HEK293T (cell line): ENCODE results near the gene TAF3.

Experiments used
- CTCF ChIA-PET: fragments of 350-600 bp; formaldehyde crosslinking; extraction: SDS; loops from one replicate; lab custom pipeline; 2021; ENCODE audit warnings: antibody characterized with exemption, inconsistent platforms; lab: Yijun Ruan, JAX
- POLR2A ChIA-PET: fragments of 350-600 bp; formaldehyde crosslinking; extraction: SDS; loops from one replicate; lab custom pipeline; 2020; ENCODE audit warnings: antibody characterized with exemption, inconsistent platforms; lab: Yijun Ruan, JAX
- DNase-seq: peaks from one replicate; pipeline ENCODE4 v3.0.0; 2012; ENCODE audit warnings: mixed read lengths; ENCODE audit errors: extremely low spot score
- ARNT ChIP-seq: fragments of 450-650 bp; IDR thresholded peaks from 2 replicates; pipeline ENCODE4 v1.6.1; 2017; ENCODE audit warnings: mild to moderate bottlenecking
- BHLHE40 ChIP-seq: fragments of 450-650 bp; IDR thresholded peaks from 2 replicates; pipeline ENCODE4 v1.6.1; 2016; ENCODE audit warnings: mild to moderate bottlenecking, moderate library complexity, borderline replicate concordance
- CTBP1 ChIP-seq: fragments of 450-650 bp; IDR thresholded peaks from 2 replicates; pipeline ENCODE4 v1.6.1; 2016; ENCODE audit warnings: borderline replicate concordance
- ELF4 ChIP-seq: fragments of 450-650 bp; IDR thresholded peaks from 2 replicates; pipeline ENCODE4 v1.6.1; 2017; ENCODE audit warnings: antibody characterized with exemption
- FOXA1 ChIP-seq: fragments of 450-650 bp; IDR thresholded peaks from 2 replicates; pipeline ENCODE4 v1.6.1; 2016; ENCODE audit warnings: mild to moderate bottlenecking
- FOXK2 ChIP-seq: fragments of 450-650 bp; IDR thresholded peaks from 2 replicates; pipeline ENCODE4 v1.6.1; 2016; ENCODE audit warnings: mild to moderate bottlenecking
- FOXM1 ChIP-seq: fragments of 450-650 bp; IDR thresholded peaks from 2 replicates; pipeline ENCODE4 v1.6.1; 2017; ENCODE audit warnings: mild to moderate bottlenecking, borderline replicate concordance
- HDGF ChIP-seq: fragments of 450-650 bp; IDR thresholded peaks from 2 replicates; pipeline ENCODE4 v1.6.1; 2017; ENCODE audit warnings: antibody characterized with exemption, borderline replicate concordance
- L3MBTL2 ChIP-seq: fragments of 450-650 bp; conservative IDR thresholded peaks from 2 replicates; pipeline ENCODE4 v1.6.1; 2016; ENCODE audit warnings: mild to moderate bottlenecking
- LEF1 ChIP-seq: fragments of 450-650 bp; IDR thresholded peaks from 2 replicates; pipeline ENCODE4 v1.6.1; 2017; ENCODE audit warnings: mild to moderate bottlenecking, borderline replicate concordance
- NFRKB ChIP-seq: fragments of 450-650 bp; IDR thresholded peaks from 2 replicates; pipeline ENCODE4 v1.6.1; 2016; ENCODE audit warnings: mild to moderate bottlenecking, moderate library complexity
- SP1 ChIP-seq: fragments of 450-650 bp; IDR thresholded peaks from 2 replicates; pipeline ENCODE4 v1.6.1; 2017
- SUZ12 ChIP-seq: fragments of 450-650 bp; IDR thresholded peaks from 2 replicates; pipeline ENCODE4 v1.6.1; 2016; ENCODE audit warnings: mild to moderate bottlenecking
- TARDBP ChIP-seq: fragments of 450-650 bp; IDR thresholded peaks from 2 replicates; pipeline ENCODE4 v1.6.1; 2016
- ZNF384 ChIP-seq: fragments of 450-650 bp; IDR thresholded peaks from 2 replicates; pipeline ENCODE4 v1.6.1; 2016
- TF ChIP-seq, protein P1 (sequence below): fragments of 450-650 bp; IDR thresholded peaks from 2 replicates; pipeline ENCODE4 v1.6.1; 2016

TAF3 gene

DNA sequence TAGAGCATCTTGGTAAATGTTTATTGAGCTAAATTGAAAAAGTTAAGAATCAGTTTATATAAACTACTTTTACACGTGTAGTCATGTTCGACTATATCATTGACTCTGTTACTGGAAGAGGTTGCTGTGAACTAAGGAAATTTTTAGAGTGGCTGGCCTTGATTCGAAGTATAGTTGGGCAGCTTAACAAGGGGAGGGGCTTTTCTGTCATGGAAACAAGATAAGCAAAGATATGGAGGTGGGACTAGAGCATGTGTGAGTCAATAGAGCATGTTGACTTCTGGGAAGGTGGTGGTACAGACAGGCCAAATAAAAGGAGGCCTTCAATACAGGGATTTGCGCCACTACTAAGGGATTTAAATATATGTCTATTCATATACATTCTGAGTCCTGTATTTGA lies 22.7 kb upstream of the TAF3 start:
- no peak for TF ChIP-seq LEF1
- no peak for TF ChIP-seq SUZ12
- TF ChIP-seq, protein P1, sequence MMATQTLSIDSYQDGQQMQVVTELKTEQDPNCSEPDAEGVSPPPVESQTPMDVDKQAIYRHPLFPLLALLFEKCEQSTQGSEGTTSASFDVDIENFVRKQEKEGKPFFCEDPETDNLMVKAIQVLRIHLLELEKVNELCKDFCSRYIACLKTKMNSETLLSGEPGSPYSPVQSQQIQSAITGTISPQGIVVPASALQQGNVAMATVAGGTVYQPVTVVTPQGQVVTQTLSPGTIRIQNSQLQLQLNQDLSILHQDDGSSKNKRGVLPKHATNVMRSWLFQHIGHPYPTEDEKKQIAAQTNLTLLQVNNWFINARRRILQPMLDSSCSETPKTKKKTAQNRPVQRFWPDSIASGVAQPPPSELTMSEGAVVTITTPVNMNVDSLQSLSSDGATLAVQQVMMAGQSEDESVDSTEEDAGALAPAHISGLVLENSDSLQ = no peak
- TF ChIP-seq BHLHE40 = no peak
- no peak for TF ChIP-seq ELF4

DNA sequence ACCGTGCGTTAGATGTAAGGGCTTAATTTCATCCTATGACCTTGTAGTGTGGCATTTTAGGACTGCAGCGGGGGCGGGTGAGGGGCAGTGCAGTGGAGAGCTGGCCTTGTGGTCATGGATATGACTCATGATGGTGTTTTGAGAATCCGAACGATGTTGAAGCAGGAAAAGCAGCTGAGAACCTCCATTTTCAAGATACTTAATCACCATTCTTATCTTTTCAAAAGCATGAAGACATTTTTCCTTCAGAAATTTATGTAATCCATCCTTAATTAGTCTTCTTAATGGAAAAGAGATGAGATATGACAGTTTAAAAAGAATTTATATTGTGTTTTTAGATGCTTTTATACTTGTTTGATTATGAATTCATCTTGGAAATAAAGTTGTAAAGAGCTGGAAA lies 20.7 kb upstream of the TAF3 start:
- ChIA-PET CTCF (no interaction called here), POLR2A (interaction anchor here (2.6 kb wide), 1 partner anchor 10 kb away, joined by 12 read pairs; the partner anchor contains the start of genes ATP5F1C and KIN)
- no peak for DNase-seq
- TF ChIP-seq ELF4 = no peak
- TF ChIP-seq FOXK2 = no peak
- TF ChIP-seq BHLHE40 = no peak
- TF ChIP-seq TARDBP = no peak
- TF ChIP-seq SUZ12 = no peak
- TF ChIP-seq FOXM1 = no peak
- TF ChIP-seq L3MBTL2 = no peak
- TF ChIP-seq NFRKB = no peak
- no peak for TF ChIP-seq SP1
- TF ChIP-seq, protein P1 = no peak
- TF ChIP-seq ZNF384 = no peak
- TF ChIP-seq ARNT = no peak
- no peak for TF ChIP-seq HDGF
- no peak for TF ChIP-seq LEF1

More for the DNA sequence above, 22.7 kb upstream of the TAF3 start:
- peak; percentile 23 for DNase-seq
- ChIA-PET POLR2A (interaction anchor here (2.6 kb wide), 1 partner anchor 8 kb away, joined by 12 read pairs; the partner anchor contains the start of genes ATP5F1C and KIN), CTCF (interaction anchor here (0.6 kb wide), 1 partner anchor 659 kb away, joined by 3 read pairs; no protein-coding TSS in a partner anchor)

GRCh38 chr10:7802606-7803005 lies 15.7 kb upstream of the TAF3 start:
- DNase-seq = no peak
- ChIA-PET CTCF (no interaction called here), POLR2A (no interaction called here)
- no peak for TF ChIP-seq L3MBTL2
- TF ChIP-seq ARNT = no peak
- TF ChIP-seq SP1 = no peak
- TF ChIP-seq, protein P1 = no peak
- TF ChIP-seq FOXM1 = no peak
- TF ChIP-seq FOXA1 = no peak
- no peak for TF ChIP-seq FOXK2
- no peak for TF ChIP-seq TARDBP
- TF ChIP-seq SUZ12 = no peak
- no peak for TF ChIP-seq BHLHE40
- TF ChIP-seq HDGF = no peak
- no peak for TF ChIP-seq CTBP1
- TF ChIP-seq NFRKB = no peak
- TF ChIP-seq ELF4 = no peak
- no peak for TF ChIP-seq LEF1

- TF ChIP-seq FOXK2 = no peak
- TF ChIP-seq HDGF = no peak
- no peak for TF ChIP-seq NFRKB
- TF ChIP-seq ARNT = no peak
- no peak for TF ChIP-seq SUZ12
- no peak for TF ChIP-seq LEF1
- TF ChIP-seq ELF4 = no peak
- no peak for TF ChIP-seq CTBP1
- TF ChIP-seq, protein P1 = no peak
- no peak for TF ChIP-seq TARDBP
- no peak for TF ChIP-seq L3MBTL2
- TF ChIP-seq ZNF384 = no peak
- TF ChIP-seq SP1 = no peak
- TF ChIP-seq FOXM1 = no peak
- TF ChIP-seq FOXA1 = no peak
- no peak for TF ChIP-seq BHLHE40
- no peak for DNase-seq
- ChIA-PET POLR2A (interaction anchor here (2.0 kb wide), 1 partner anchor 14 kb away, joined by 5 read pairs; the partner anchor contains the start of gene TAF3), CTCF (no interaction called here)
Measured at GRCh38 chr10:7804216-7804615, 14.1 kb upstream of the TAF3 start.

GRCh38 chr10:7804741-7805140 lies 13.6 kb upstream of the TAF3 start:
- TF ChIP-seq SP1 (no peak), ELF4 (no peak), FOXK2 (no peak), FOXM1 (no peak), ARNT (no peak), FOXA1 (no peak), LEF1 (no peak), SUZ12 (no peak)
- ChIA-PET POLR2A (interaction anchor here (2.0 kb wide), 1 partner anchor 13 kb away, joined by 5 read pairs; the partner anchor contains the start of gene TAF3), CTCF (no interaction called here)
- DNase-seq = no peak

DNA sequence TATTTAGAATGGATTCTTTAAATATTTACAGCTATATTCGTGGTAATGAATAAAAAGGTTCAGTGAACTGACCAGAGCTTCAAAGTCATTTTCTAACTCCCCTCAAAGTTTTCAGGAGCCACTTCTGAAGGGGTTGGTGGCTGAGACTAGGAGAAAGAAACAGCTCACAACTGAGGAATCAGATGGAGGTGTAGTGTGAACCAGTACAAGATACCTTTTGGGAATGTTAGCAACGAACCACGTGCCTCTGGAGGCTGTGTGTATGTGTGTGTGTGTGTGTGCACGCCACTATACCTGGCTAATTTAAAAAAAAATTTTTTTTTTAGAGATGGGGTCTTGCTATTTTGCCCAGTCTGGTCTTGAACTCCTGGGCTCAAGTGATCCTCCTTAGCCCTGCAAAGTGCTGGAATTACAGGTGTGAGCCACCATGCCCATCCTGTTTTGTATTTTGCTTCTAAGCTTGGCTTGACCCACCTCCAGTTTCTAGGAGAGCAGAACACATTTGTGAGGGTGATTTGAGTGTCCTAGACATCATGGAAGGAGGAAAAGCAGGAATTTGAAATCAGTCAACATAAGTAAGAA lies 9.5 kb upstream of the TAF3 start:
- POLR2A ChIA-PET = interaction anchor here (2.3 to 2.9 kb wide), 2 partner anchors 10 to 21 kb away, joined by 13 to 17 read pairs; partner anchors contain the start of genes ATP5F1C, KIN and TAF3
- no peak for DNase-seq
- TF ChIP-seq, protein P1 = no peak
- TF ChIP-seq NFRKB = no peak
- CTCF ChIA-PET = no interaction called here
